ENCODE measurements around the gene PARD3B. TPM values are rescaled to one million over a fixed set of nuclear protein-coding genes. Genes with fewer than 3 reads are reported as not detected.

The PARD3B gene
- total RNA-seq, 2 donors from 2014 or later, result 15.0 to 17.8 TPM

- Histone ChIP-seq H3K27me3 (no peaks in the 10 kb centered on the region), H3K4me3 (no peak overlapping the region), H3K27ac (no peak overlapping the region), H3K4me1 (peaks cover 10% of the 10 kb centered on the region), H3K36me3 (replicated peaks in 1 of 2; ENCODE audit: insufficient read depth in 1 of 2, low read depth in 2 of 2) (no peaks in the 10 kb centered on the region), H3K9me3 (no peaks in the 10 kb centered on the region)
- TF ChIP-seq POLR2A (IDR thresholded peaks at IDR 0.05), result no peak
- TF ChIP-seq CTCF (IDR thresholded peaks at IDR 0.05), result no peak
- WGBS, 2 donors, result 92 to 94% methylated on average over 2 of the region's 2 CpGs
- ATAC-seq (no peak), DNase-seq (no peak)
- intact Hi-C loops (cut with DNase I), result no loop called here
Measured at GRCh38 chr2:205403244-205403825, 858.1 kb downstream of the PARD3B start.

GRCh38 chr2:205405194-205405593 is 859.9 kb downstream of the PARD3B start:
- peaks cover 15% of the 10 kb centered on the region for H3K4me1 ChIP-seq
- ATAC-seq (no peak), DNase-seq (no peak)
- H3K9me3 ChIP-seq, result no peaks in the 10 kb centered on the region
- no peaks in the 10 kb centered on the region for H3K36me3 ChIP-seq (replicated peaks in 1 of 2; ENCODE audit: insufficient read depth in 1 of 2, low read depth in 2 of 2)
- no peak overlapping the region for H3K27ac ChIP-seq
- TF ChIP-seq CTCF (IDR thresholded peaks at IDR 0.05) (no peak), POLR2A (IDR thresholded peaks at IDR 0.05) (no peak)
- no peaks in the 10 kb centered on the region for H3K27me3 ChIP-seq
- 90 to 93% methylated on average over 1 of the region's 1 CpG for WGBS, 2 donors
- no peak overlapping the region for H3K4me3 ChIP-seq
- intact Hi-C loops (cut with DNase I), result no loop called here

GRCh38 chr2:205405752-205406151 is 860.5 kb downstream of the PARD3B start:
- no peaks in the 10 kb centered on the region for H3K9me3 ChIP-seq
- TF ChIP-seq POLR2A (IDR thresholded peaks at IDR 0.05), result no peak
- TF ChIP-seq CTCF (IDR thresholded peaks at IDR 0.05), result no peak
- no peak overlapping the region for H3K4me3 ChIP-seq
- H3K27me3 ChIP-seq, result no peaks in the 10 kb centered on the region
- H3K4me1 ChIP-seq, result peaks cover 15% of the 10 kb centered on the region
- H3K36me3 ChIP-seq (replicated peaks in 1 of 2; ENCODE audit: insufficient read depth in 1 of 2, low read depth in 2 of 2), result no peaks in the 10 kb centered on the region
- no peak overlapping the region for H3K27ac ChIP-seq
- WGBS, 2 donors, result 85 to 88% methylated on average over 3 of the region's 3 CpGs
- ATAC-seq (no peak), DNase-seq (no peak)
- intact Hi-C loops (cut with DNase I), result no loop called here

- ATAC-seq (no peak), DNase-seq (peak in 3 of 4 donors; percentile 21 to 22 (median 21))
- WGBS, 2 donors, result 2% methylated on average over 3 of the region's 3 CpGs
- Histone ChIP-seq H3K4me3 (no peak overlapping the region), H3K27me3 (no peaks in the 10 kb centered on the region), H3K4me1 (peaks cover 27% of the 10 kb centered on the region), H3K27ac (no peak overlapping the region), H3K9me3 (no peaks in the 10 kb centered on the region), H3K36me3 (replicated peaks in 1 of 2; ENCODE audit: insufficient read depth in 1 of 2, low read depth in 2 of 2) (no peaks in the 10 kb centered on the region)
- TF ChIP-seq POLR2A (IDR thresholded peaks at IDR 0.05) (no peak), CTCF (IDR thresholded peaks at IDR 0.05) (no peak)
- intact Hi-C loops (cut with DNase I), result no loop called here
Measured at GRCh38 chr2:205407984-205408383, 862.7 kb downstream of the PARD3B start.

GRCh38 chr2:205408696-205409095 is 863.4 kb downstream of the PARD3B start:
- H3K9me3 ChIP-seq, result no peaks in the 10 kb centered on the region
- H3K27ac ChIP-seq, result no peak overlapping the region
- TF ChIP-seq POLR2A (IDR thresholded peaks at IDR 0.05) (no peak), CTCF (IDR thresholded peaks at IDR 0.05) (no peak)
- H3K4me3 ChIP-seq, result no peak overlapping the region
- ATAC-seq (no peak), DNase-seq (no peak)
- H3K27me3 ChIP-seq, result no peaks in the 10 kb centered on the region
- H3K36me3 ChIP-seq (replicated peaks in 1 of 2; ENCODE audit: insufficient read depth in 1 of 2, low read depth in 2 of 2), result no peaks in the 10 kb centered on the region
- peaks cover 27% of the 10 kb centered on the region for H3K4me1 ChIP-seq
- intact Hi-C loops (cut with DNase I), result no loop called here
